ENCODE measurements around the gene FMNL1.

The FMNL1 gene, protein sequence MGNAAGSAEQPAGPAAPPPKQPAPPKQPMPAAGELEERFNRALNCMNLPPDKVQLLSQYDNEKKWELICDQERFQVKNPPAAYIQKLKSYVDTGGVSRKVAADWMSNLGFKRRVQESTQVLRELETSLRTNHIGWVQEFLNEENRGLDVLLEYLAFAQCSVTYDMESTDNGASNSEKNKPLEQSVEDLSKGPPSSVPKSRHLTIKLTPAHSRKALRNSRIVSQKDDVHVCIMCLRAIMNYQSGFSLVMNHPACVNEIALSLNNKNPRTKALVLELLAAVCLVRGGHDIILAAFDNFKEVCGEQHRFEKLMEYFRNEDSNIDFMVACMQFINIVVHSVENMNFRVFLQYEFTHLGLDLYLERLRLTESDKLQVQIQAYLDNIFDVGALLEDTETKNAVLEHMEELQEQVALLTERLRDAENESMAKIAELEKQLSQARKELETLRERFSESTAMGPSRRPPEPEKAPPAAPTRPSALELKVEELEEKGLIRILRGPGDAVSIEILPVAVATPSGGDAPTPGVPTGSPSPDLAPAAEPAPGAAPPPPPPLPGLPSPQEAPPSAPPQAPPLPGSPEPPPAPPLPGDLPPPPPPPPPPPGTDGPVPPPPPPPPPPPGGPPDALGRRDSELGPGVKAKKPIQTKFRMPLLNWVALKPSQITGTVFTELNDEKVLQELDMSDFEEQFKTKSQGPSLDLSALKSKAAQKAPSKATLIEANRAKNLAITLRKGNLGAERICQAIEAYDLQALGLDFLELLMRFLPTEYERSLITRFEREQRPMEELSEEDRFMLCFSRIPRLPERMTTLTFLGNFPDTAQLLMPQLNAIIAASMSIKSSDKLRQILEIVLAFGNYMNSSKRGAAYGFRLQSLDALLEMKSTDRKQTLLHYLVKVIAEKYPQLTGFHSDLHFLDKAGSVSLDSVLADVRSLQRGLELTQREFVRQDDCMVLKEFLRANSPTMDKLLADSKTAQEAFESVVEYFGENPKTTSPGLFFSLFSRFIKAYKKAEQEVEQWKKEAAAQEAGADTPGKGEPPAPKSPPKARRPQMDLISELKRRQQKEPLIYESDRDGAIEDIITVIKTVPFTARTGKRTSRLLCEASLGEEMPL

DNA sequence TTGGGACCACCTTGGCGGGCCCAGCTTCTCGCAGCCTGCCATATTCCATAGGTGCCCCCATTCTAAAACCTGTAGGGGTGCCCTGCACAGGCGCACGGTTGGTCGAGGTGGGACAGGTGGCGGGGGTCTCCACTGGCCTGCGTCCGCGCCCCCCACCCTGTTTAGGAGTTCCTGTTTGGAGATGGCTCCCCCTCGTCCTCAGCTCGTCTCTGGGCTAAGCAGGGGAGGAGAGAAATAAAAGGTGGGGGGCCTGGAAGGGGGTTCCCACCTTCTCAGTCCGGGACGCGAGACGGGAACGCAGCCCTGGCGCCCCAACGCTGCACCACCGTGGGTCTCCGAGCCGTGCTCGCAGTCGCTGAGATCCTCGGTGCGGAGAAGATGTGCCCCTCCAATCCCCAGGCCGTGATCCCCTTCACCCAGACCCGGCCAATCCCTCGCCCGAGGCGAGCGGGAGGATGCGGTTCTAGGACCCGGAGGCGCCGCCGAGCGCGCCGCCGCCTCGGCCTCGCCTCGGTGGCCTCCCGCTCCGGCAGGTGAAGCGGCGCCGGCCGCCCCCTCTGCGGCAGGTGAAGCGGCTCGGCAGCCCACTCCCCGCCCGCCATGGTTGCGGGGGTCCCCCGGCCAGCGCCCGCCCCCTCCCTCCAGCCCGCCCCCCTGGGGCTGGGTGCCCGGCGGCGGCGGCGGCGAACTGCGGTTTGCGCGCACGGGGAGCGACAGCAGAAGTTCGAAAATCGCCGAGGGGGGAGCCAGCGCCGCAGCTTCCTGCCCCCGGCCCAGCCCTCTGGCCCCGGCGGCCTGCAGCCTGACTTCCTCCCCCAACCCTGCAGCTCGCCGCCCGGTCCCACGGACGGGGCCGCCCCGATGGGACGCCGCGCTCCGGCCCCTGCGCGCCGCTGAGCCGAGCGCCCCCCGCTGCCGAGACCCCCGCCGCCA is at the start of gene FMNL1:
FMNL1 (plus strand) TSS at position 805 of the 933 bp plus-strand sequence. CDS start 240 bp downstream, outside the sequence.
- peak; percentile 84 for DNase-seq (ENCODE audit: low spot score)
- TF ChIP-seq, protein P1, sequence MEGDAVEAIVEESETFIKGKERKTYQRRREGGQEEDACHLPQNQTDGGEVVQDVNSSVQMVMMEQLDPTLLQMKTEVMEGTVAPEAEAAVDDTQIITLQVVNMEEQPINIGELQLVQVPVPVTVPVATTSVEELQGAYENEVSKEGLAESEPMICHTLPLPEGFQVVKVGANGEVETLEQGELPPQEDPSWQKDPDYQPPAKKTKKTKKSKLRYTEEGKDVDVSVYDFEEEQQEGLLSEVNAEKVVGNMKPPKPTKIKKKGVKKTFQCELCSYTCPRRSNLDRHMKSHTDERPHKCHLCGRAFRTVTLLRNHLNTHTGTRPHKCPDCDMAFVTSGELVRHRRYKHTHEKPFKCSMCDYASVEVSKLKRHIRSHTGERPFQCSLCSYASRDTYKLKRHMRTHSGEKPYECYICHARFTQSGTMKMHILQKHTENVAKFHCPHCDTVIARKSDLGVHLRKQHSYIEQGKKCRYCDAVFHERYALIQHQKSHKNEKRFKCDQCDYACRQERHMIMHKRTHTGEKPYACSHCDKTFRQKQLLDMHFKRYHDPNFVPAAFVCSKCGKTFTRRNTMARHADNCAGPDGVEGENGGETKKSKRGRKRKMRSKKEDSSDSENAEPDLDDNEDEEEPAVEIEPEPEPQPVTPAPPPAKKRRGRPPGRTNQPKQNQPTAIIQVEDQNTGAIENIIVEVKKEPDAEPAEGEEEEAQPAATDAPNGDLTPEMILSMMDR (IDR thresholded peaks at IDR 0.05; ENCODE audit: extremely low read depth, insufficient read depth, missing control alignments), result no peak
- in situ Hi-C loops (cut with MboI; ENCODE audit: low pct_unique_long_range_greater_than_20kb, low sequenced_read_pairs, unreplicated experiment), result no loop called here

DNA sequence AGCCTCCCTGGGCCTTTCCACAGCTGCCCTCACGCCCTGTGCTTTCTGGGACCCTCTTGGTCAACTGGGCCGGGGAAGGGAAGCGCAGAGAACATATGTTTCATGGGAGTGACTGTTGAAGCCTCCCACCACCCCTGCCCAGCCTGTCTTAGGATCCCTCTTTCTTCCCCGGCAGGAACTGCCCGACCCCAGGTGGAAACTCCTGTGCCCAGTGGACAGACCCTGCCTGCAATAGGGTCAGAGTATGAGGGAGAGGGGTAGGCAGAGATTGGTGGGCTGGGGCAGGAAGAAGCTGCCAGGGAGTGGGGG is 49.5 kb upstream of the FMNL1 start:
- in situ Hi-C loops (cut with MboI; ENCODE audit: low pct_unique_long_range_greater_than_20kb, low sequenced_read_pairs, unreplicated experiment), result no loop called here
- TF ChIP-seq, protein P1 (IDR thresholded peaks at IDR 0.05; ENCODE audit: extremely low read depth, insufficient read depth, missing control alignments), result no peak
- no peak for DNase-seq (ENCODE audit: low spot score)

DNA sequence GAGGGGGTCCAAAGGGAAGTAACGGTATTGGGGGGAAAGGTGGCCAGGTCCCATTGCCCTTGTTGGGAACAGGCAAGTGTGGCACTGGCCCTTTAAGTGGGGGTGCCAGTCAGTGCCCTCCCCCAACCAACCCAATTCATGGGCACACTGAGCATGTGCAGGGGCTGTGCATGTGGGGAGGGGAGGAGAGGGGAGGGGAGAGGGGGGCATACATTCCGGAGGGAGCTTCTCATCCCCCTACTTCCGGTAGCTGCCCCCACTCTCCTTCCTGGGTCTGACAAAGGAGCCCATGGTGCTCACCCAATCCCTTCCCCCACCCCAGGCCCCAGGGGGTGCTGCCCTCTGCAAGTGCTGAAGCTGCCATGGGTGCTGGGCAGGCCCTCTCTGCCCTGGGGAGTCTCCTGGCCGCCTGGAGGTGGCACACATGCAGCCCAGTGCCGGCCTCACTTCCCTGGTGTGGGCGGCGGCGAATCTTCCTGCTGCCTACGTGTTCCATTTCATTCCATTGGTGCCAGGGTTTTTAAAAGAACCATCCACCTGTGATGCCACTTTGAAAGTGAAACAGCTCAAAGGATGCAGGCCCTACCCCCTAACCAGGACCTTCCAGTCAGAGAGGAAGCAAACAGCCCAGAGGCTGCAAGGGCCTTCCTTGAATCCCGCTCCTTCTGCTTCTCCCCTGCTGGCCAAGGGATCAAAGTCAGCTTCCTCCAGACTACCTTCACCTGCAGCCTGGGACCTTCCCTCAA is 49.0 kb upstream of the FMNL1 start:
- TF ChIP-seq, protein P1 (IDR thresholded peaks at IDR 0.05; ENCODE audit: extremely low read depth, insufficient read depth, missing control alignments), result no peak
- in situ Hi-C loops (cut with MboI; ENCODE audit: low pct_unique_long_range_greater_than_20kb, low sequenced_read_pairs, unreplicated experiment), result no loop called here
- DNase-seq (ENCODE audit: low spot score), result peak; percentile 70

DNA sequence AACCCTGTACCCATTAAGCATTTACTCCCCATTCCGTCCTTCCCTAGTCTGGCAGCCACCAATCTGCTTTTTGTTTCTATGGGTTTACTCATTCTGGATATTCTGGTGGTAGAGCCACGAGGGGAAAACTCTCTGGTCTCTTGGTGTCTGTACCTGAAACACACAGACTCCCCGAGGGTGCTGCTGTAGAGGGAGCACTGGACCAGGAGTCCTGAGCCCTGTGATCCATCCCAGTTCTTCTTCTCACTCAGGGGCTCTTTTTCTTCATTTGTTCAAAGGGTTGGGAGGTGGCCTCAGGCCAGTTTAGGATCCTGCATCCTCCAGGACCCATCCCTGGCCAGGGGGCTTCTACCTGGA is 45.9 kb upstream of the FMNL1 start:
- in situ Hi-C loops (cut with MboI; ENCODE audit: low pct_unique_long_range_greater_than_20kb, low sequenced_read_pairs, unreplicated experiment), result no loop called here
- TF ChIP-seq, protein P1 (IDR thresholded peaks at IDR 0.05; ENCODE audit: extremely low read depth, insufficient read depth, missing control alignments), result no peak

DNA sequence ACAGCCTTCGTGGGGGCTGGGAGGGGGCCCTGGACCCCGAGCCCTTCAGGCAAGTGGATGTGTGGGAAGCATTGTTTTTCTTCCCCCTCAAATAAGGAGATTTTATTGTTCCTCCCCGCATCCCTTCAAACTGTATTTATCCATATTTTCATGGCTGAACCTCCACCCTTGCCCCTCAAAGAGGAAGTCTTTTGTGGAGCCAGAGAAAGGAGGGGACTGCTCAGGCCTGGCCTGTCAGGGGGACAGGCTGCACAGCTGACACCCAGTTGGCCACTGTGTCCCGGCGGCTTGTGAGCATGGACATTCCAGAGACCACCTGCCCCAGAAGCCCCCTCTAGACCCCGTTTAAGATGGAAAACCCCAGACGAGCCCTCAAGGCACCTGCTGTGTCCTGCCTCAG is 44.1 kb upstream of the FMNL1 start:
- in situ Hi-C loops (cut with MboI; ENCODE audit: low pct_unique_long_range_greater_than_20kb, low sequenced_read_pairs, unreplicated experiment), result no loop called here
- no peak for DNase-seq (ENCODE audit: low spot score)
- TF ChIP-seq, protein P1 (IDR thresholded peaks at IDR 0.05; ENCODE audit: extremely low read depth, insufficient read depth, missing control alignments), result no peak

More for the DNA sequence above, 45.9 kb upstream of the FMNL1 start:
- DNase-seq (ENCODE audit: low spot score), result no peak

Measured in GM13977 (cell line).